ENCODE data around the gene TSACC. TPM values are rescaled to one million over a fixed set of nuclear protein-coding genes. Genes with fewer than 3 reads are reported as not detected.
A peak's percentile ranks its signal among the peaks of the same experiment; 100 is the strongest.

TSACC gene
- total and polyA plus RNA-seq, 9 of the 15 experiments (the other 6 are each of a cell fraction or from before 2014, with no cell fraction given), result 0.45 to 7.4 (median 2.6) TPM

DNA sequence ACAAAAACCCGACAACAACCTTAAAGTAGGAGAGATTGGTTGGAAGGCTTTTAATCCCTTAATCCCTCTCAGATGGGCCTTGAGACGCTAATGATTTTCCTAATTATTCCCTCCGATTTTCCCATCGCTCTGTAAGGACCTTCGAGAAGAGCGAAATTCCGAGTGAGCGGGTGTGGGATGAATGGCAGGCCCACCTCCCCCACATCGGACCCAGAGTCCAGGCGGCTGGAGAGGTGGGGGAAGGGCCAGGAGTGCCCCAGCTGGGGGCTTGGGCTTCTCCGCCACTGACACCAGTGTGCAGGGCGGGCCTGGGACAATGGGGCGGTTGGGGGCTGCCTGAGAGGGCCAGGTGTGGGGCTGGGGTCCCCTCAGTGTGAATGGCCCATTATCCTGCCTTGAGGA, 54.1 kb downstream of the TSACC start:
- ATAC-seq, result no peak
- Histone ChIP-seq H3K4me2 (ENCODE audit: insufficient read depth, low read length) (no peak overlapping the region), H3K9ac (ENCODE audit: insufficient read depth in 1 of 2, low read depth in 2 of 2, low read length in 2 of 2) (peak overlapping the region in 1 of 2 experiments; percentile 40; a peak in 1 of 4 replicates), H3K9me3 (replicated peaks; ENCODE audit: control insufficient read depth, insufficient read depth, low read depth, low read length) (no peaks in the 10 kb centered on the region), H3K79me2 (ENCODE audit: control insufficient read depth, insufficient read depth, low read length) (no peaks in the 10 kb centered on the region), H4K20me1 (replicated peaks; ENCODE audit: control insufficient read depth, insufficient read depth, low read length) (peaks cover 3% of the 10 kb centered on the region; the same call in 1 of the 2 replicates), H3K27me3 (ENCODE audit: control insufficient read depth in 2 of 2, insufficient read depth in 2 of 2, low read length in 2 of 2) (peaks cover 11% of the 10 kb centered on the region in 2 experiments; a peak in 4 of 5 replicates), H3K4me3 (no peak overlapping the region), H3K4me1 (replicated peaks in 1 of 2; ENCODE audit: control insufficient read depth in 2 of 2, insufficient read depth in 2 of 2, low read length in 2 of 2) (peaks cover 0 to 33% of the 10 kb centered on the region in 2 experiments; a peak in 3 of 5 replicates), H3K9me1 (ENCODE audit: control insufficient read depth, insufficient read depth, low read length) (no peaks in the 10 kb centered on the region), H3K36me3 (ENCODE audit: control insufficient read depth, insufficient read depth, low read length) (no peaks in the 10 kb centered on the region), H2AFZ (ENCODE audit: low read depth, low read length) (no peak overlapping the region), H3K27ac (ENCODE audit: extremely low read depth, low read depth, low read length) (no peak overlapping the region)
- no peak for DNase-seq (ENCODE audit: extremely low read depth in 1 of 4, low spot score in 3 of 4)
- no peak for FAIRE-seq
- in situ Hi-C loops (cut with MboI), result no loop called here
- WGBS (ENCODE audit: insufficient coverage, low coverage, missing lambda C conversion rate), result 56% methylated on average over 10 of the region's 13 CpGs
- TF ChIP-seq C11orf30 (IDR thresholded peaks at IDR 0.05; ENCODE audit: low read depth) (no peak), ZNF174 (CRISPR knock-in tag; IDR thresholded peaks at IDR 0.05) (no peak), MEF2A (IDR thresholded peaks at IDR 0.05; ENCODE audit: control insufficient read depth, low read depth, low read length) (no peak), TCF7L2 (IDR thresholded peaks at IDR 0.05; ENCODE audit: low read depth, low read length) (no peak), SOX6 (IDR thresholded peaks at IDR 0.05) (no peak), MBD2 (IDR thresholded peaks at IDR 0.05; ENCODE audit: borderline replicate concordance, low read depth) (no peak), TCF3 (CRISPR knock-in tag; IDR thresholded peaks at IDR 0.05) (no peak)
- TF ChIP-seq, protein P1, sequence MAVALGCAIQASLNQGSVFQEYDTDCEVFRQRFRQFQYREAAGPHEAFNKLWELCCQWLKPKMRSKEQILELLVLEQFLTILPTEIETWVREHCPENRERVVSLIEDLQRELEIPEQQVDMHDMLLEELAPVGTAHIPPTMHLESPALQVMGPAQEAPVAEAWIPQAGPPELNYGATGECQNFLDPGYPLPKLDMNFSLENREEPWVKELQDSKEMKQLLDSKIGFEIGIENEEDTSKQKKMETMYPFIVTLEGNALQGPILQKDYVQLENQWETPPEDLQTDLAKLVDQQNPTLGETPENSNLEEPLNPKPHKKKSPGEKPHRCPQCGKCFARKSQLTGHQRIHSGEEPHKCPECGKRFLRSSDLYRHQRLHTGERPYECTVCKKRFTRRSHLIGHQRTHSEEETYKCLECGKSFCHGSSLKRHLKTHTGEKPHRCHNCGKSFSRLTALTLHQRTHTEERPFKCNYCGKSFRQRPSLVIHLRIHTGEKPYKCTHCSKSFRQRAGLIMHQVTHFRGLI (CRISPR knock-in tag; IDR thresholded peaks at IDR 0.05), result no peak
- TF ChIP-seq, protein P2, sequence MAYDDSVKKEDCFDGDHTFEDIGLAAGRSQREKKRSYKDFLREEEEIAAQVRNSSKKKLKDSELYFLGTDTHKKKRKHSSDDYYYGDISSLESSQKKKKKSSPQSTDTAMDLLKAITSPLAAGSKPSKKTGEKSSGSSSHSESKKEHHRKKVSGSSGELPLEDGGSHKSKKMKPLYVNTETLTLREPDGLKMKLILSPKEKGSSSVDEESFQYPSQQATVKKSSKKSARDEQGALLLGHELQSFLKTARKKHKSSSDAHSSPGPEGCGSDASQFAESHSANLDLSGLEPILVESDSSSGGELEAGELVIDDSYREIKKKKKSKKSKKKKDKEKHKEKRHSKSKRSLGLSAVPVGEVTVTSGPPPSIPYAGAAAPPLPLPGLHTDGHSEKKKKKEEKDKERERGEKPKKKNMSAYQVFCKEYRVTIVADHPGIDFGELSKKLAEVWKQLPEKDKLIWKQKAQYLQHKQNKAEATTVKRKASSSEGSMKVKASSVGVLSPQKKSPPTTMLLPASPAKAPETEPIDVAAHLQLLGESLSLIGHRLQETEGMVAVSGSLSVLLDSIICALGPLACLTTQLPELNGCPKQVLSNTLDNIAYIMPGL (CRISPR knock-in tag; IDR thresholded peaks at IDR 0.05), result no peak
- BruUV-seq (replicated peaks), result no TSS peak
- intact Hi-C loops (cut with micrococcal nuclease), result no loop called here
- ChIA-PET POLR2A (no interaction called here), CTCF (ENCODE audit: low intra/inter-chr PET ratio) (interaction anchor here (1.1 kb wide), 1 partner anchor 210 kb away, joined by 3 read pairs; no protein-coding TSS in a partner anchor)

Measured in K562 (cell line).